HG02678 (cell line): Measurements from ENCODE around the gene NELL2.

Source experiments
- ATAC-seq: cut with Tn5 transposase; IDR thresholded peaks from one replicate; pipeline ENCODE4 v1.9.1; 2021; ENCODE audit warnings: mild to moderate bottlenecking, moderate library complexity; ENCODE audit not compliant: unreplicated experiment

Gene NELL2

GRCh38 chr12:44627387-44628166 lies 248.5 kb downstream of the NELL2 start:
- no peak for ATAC-seq

DNA sequence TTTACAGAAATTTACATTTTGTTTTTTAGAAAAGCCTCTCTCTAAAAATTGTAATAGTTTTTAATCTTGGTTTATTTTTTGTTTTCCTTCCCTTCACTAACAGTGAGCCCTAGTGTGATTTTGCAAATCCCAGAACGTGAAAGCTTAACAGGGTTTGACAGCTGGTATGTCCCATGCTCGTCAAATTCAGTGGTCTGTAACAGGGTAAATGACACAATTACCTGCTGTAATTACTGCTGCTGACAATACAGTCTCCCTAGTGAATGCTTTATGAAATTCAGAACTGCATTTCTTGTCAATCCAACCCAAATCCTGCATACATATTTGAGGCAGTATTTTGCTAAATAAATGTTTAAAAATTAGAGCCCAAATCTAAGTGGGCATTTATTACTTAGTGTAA lies 249.2 kb downstream of the NELL2 start:
- no peak for ATAC-seq

DNA sequence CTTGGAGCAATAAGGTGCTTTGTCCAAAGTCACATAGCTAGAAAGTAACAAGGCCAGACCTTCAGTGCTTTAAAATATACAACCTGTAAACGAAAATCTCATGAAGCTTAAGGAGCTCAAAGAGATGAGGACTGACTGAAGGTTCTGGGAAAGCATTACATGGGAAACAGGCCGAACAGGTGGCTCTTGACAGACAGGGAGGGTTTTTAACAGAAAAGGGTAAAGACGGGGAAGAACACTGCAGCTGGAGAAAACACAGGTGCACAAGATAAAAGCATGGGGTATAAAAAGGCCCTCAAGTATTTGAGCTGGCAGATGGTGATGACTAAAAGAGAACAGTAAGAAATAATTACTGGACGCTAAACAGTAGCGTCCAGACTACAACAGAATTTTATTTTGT lies 257.2 kb downstream of the NELL2 start:
- no peak for ATAC-seq

DNA sequence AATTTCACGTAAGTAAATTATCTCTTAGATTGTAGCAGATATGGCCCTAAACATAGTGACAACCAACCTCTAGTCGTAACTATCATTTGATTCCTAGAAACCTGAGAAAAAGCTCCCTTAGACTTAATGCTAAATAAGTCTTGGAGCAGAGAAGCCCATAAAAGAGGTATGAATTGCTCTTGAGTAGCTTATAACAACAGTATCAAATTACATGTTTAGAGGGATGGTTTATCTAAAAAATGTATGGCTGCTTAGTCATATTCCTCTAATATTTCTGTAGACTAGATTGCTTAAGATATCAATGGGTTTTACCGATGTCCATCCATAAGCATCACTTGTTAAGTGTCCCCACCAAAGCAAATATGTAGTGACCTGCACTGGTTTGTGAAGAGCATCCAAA lies 259.7 kb downstream of the NELL2 start:
- no peak for ATAC-seq

GRCh38 chr12:44611538-44611937 lies 264.6 kb downstream of the NELL2 start:
- no peak for ATAC-seq

GRCh38 chr12:44603701-44604100 lies 272.4 kb downstream of the NELL2 start:
- no peak for ATAC-seq

GRCh38 chr12:44592626-44593025 lies 283.5 kb downstream of the NELL2 start:
- ATAC-seq, result no peak

DNA sequence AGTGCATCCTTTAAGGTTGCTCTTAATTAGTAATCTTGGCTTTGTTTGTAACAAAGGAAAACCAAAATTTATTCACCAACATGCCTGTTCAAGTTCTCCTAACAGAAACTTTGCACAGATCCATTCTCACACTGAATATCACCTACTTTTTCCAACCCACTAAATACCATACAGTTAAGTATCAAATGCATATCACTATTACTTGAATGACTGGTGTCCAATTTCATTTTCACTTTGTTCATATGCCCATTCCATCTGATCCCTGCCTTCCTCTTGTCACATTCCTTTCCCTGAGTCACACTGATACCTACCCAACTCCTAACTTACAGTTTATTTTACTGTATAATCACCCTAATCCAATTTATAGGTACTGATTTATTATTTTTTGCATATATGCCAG lies 286.4 kb downstream of the NELL2 start:
- no peak for ATAC-seq

- ATAC-seq, result no peak
These were observed 287.5 kb downstream of the NELL2 start for GRCh38 chr12:44588651-44589050.

DNA sequence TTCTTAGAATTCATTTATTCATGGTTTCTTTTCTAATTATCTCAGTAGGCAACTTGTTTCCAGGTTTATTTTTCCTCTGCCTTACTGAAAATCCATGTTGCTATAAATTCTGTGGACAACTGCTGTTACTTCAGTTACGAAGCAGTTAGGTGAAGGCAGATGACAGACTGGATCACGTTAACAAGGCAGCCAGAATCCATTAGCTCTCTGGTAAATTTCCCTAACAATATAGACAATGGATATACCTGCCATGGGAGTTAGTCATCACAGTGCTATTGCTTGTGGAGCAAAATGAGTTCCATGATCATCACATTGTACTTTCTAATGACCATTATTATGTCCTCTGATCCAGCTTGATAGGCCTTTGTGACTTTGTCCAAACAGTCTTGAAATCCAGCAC lies 291.5 kb downstream of the NELL2 start:
- ATAC-seq, result no peak

DNA sequence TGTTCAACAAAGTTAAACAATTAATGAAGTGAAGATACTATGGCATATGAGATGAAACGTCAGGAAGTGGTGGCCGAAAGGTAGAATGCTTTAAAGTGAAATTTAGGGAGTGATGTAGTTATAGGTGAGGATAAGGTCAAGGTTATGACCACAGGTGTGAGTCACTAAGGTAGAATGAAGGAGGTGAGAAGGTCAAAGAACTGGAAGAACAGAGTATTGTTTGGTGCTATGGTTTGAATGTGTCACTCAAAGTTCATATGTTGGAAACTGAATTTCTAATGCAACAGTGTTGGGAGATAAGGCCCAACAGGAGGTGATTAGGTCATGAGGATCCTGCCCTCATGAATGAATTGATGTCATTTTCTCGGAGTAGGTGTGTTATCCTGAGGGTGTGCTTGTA lies 293.6 kb downstream of the NELL2 start:
- no peak for ATAC-seq

GRCh38 chr12:44581642-44582242 lies 294.4 kb downstream of the NELL2 start:
- no peak for ATAC-seq

- ATAC-seq, result no peak
These were observed 301.5 kb downstream of the NELL2 start for GRCh38 chr12:44574586-44574985.

GRCh38 chr12:44573723-44574122 lies 302.4 kb downstream of the NELL2 start:
- ATAC-seq, result no peak

- ATAC-seq, result no peak
These were observed 305.0 kb downstream of the NELL2 start for GRCh38 chr12:44571006-44571550.

- no peak for ATAC-seq
These were observed 306.0 kb downstream of the NELL2 start for GRCh38 chr12:44570036-44570583.

DNA sequence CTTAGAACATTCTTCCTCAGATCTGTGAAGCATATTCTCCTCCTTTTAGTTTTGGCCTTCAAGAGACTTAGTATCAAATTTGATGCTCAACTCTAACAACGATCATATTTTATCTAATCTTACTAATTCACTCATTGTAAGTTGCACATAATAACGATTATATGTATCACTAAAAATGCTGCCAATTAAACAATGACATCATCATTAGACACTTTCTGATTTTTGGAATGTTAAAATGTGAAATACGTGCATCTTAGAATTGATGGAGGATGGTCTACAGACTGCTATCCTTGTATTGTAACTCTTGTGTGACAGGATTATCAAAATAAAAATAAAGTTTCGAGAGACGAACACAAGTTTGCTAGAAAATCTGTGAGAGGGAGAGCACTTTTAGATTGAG lies 311.0 kb downstream of the NELL2 start:
- no peak for ATAC-seq

DNA sequence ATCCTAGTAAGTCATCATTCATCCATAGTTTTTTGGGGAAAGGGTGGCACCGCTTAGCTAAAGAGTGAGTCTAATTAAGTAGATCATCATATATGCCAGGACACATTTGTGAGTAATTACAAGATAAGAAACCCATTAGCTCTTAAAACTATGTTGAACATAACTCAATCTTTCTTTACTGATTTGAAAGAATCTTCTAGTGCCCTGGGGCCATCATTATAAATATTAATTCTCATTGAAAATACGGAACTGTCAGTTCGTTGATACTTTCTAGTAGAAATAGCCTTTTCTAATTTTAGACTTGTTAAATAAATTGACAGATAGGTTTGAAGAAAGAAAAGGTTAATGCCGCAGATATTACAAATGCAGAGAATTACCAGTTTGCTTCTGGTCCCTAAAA lies 312.6 kb downstream of the NELL2 start:
- no peak for ATAC-seq

GRCh38 chr12:44558340-44559100 lies 317.6 kb downstream of the NELL2 start:
- no peak for ATAC-seq

GRCh38 chr12:44555454-44555853 lies 320.7 kb downstream of the NELL2 start:
- no peak for ATAC-seq

GRCh38 chr12:44551631-44552030 lies 324.5 kb downstream of the NELL2 start:
- ATAC-seq, result no peak
